Tibial nerve (tissue), 4 donors: Measurements from ENCODE around the gene CEP104.
A peak's percentile ranks its signal among the peaks of the same experiment; 100 is the strongest.

Experiments
- CTCF ChIP-seq, 5 experiments: fragments of 200-600 bp in 3 of 5; fragments of 450-650 bp in 2 of 5; sonication (generic) in 3 of 5; IDR thresholded peaks; one replicate each; pipeline ENCODE4 v1.5.1; 2016 to 2019; ENCODE audit warnings: antibody characterized with exemption in 5 of 5, mild to moderate bottlenecking in 3 of 5, moderate library complexity in 2 of 5
- EP300 ChIP-seq, 2 donors: sonication (generic); formaldehyde crosslinking; IDR thresholded peaks; one replicate each; pipeline ENCODE4 v1.6.1; 2017; ENCODE audit warnings: antibody characterized with exemption in 2 of 2, mild to moderate bottlenecking in 1 of 2
- POLR2A ChIP-seq, 2 donors: fragments of 450-650 bp; IDR thresholded peaks; one replicate each; pipeline ENCODE4 v1.6.1; 2017; ENCODE audit warnings: antibody characterized with exemption in 2 of 2, mild to moderate bottlenecking in 2 of 2, moderate library complexity in 2 of 2

- peak in 1 of 2 donors; percentile 62 for TF ChIP-seq POLR2A (IDR thresholded peaks at IDR 0.05)
- peak in 4 of 5 experiments; percentile 12 to 55 (median 20) for TF ChIP-seq CTCF (IDR thresholded peaks at IDR 0.05)
- TF ChIP-seq EP300 (IDR thresholded peaks at IDR 0.05) = peak; percentile 86 to 88
Observed at GRCh38 chr1:3856923-3857790, at the start of gene CEP104, which contains the start of gene DFFB.
